Body of pancreas (tissue), 4 donors: ENCODE results near the gene SYP.

Experiments
- POLR2A ChIP-seq, 3 donors: fragments of 450-650 bp; IDR thresholded peaks; one replicate each; pipeline ENCODE4 v1.6.1; 2016; ENCODE audit warnings: antibody characterized with exemption in 3 of 3, mild to moderate bottlenecking in 2 of 3
- TF ChIP-seq, protein P1 (sequence below), 7 experiments: fragments of 450-650 bp in 4 of 7; fragments of 200-600 bp in 3 of 7; sonication (generic) in 3 of 7; IDR thresholded peaks; one replicate each; pipeline ENCODE4 v1.5.1; 2016 to 2019; ENCODE audit warnings: antibody characterized with exemption in 7 of 7

GRCh38 chrX:49220100-49220499 lies 20.1 kb upstream of the SYP start:
- TF ChIP-seq POLR2A (IDR thresholded peaks at IDR 0.05), result no peak
- TF ChIP-seq, protein P1, sequence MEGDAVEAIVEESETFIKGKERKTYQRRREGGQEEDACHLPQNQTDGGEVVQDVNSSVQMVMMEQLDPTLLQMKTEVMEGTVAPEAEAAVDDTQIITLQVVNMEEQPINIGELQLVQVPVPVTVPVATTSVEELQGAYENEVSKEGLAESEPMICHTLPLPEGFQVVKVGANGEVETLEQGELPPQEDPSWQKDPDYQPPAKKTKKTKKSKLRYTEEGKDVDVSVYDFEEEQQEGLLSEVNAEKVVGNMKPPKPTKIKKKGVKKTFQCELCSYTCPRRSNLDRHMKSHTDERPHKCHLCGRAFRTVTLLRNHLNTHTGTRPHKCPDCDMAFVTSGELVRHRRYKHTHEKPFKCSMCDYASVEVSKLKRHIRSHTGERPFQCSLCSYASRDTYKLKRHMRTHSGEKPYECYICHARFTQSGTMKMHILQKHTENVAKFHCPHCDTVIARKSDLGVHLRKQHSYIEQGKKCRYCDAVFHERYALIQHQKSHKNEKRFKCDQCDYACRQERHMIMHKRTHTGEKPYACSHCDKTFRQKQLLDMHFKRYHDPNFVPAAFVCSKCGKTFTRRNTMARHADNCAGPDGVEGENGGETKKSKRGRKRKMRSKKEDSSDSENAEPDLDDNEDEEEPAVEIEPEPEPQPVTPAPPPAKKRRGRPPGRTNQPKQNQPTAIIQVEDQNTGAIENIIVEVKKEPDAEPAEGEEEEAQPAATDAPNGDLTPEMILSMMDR (IDR thresholded peaks at IDR 0.05), result no peak
